ENCODE measurements around the gene PTPRD. TPM values are rescaled to one million over a fixed set of nuclear protein-coding genes. Genes with fewer than 3 reads are reported as not detected.

Gene PTPRD
- total and polyA plus RNA-seq, 9 of the 15 experiments (the other 6 are each of a cell fraction or from before 2014, with no cell fraction given): 0.11 TPM; not detected in 8

DNA sequence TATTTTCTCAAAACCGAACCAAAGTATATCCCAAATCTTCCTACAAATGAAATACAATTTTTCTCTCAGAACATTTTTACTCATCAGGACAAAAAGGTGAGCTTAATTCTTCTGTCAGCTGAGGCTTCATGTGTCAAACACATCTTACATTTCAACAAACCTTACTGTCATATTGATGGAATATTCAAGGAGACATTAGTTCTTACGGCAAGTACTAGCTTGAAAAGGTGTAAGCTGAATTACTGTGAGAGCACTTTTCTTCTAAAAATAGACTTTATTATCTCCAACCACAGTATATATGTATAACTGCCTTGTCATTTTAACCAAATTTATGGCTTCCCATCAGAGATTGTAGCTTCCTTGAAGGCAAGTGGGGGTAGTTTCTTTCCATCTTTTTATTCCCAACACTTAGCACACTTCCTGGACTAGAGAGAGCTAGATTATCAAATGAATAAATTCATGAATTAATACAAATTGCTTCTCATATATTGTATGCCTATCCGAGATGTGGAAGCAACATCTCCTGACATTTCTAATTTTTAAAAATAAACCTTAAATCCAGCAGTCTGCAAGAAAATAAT lies 1990.5 kb downstream of the PTPRD start:
- Histone ChIP-seq H3K79me2 (ENCODE audit: control insufficient read depth, insufficient read depth, low read length) (no peaks in the 10 kb centered on the region), H3K9ac (ENCODE audit: insufficient read depth in 1 of 2, low read depth in 2 of 2, low read length in 2 of 2) (no peak overlapping the region), H3K27me3 (ENCODE audit: control insufficient read depth in 2 of 2, insufficient read depth in 2 of 2, low read length in 2 of 2) (no peaks in the 10 kb centered on the region), H3K4me1 (replicated peaks in 1 of 2; ENCODE audit: control insufficient read depth in 2 of 2, insufficient read depth in 2 of 2, low read length in 2 of 2) (no peaks in the 10 kb centered on the region), H2AFZ (ENCODE audit: low read depth, low read length) (no peak overlapping the region), H3K9me3 (replicated peaks; ENCODE audit: control insufficient read depth, insufficient read depth, low read depth, low read length) (no peaks in the 10 kb centered on the region), H3K27ac (ENCODE audit: extremely low read depth, low read depth, low read length) (no peak overlapping the region), H3K4me2 (ENCODE audit: insufficient read depth, low read length) (no peak overlapping the region), H3K4me3 (no peak overlapping the region), H3K36me3 (ENCODE audit: control insufficient read depth, insufficient read depth, low read length) (no peaks in the 10 kb centered on the region), H4K20me1 (replicated peaks; ENCODE audit: control insufficient read depth, insufficient read depth, low read length) (no peaks in the 10 kb centered on the region), H3K9me1 (ENCODE audit: control insufficient read depth, insufficient read depth, low read length) (no peaks in the 10 kb centered on the region)
- POLR2A ChIA-PET: no interaction called here
- BruUV-seq (replicated peaks): no TSS peak
- no peak for TF ChIP-seq MTA2 (IDR thresholded peaks at IDR 0.05; ENCODE audit: low read depth)
- no peak for TF ChIP-seq ZNF778 (CRISPR knock-in tag; IDR thresholded peaks at IDR 0.05)
- no peak for TF ChIP-seq PCBP2 (IDR thresholded peaks at IDR 0.05; ENCODE audit: low read depth, low read length, poor library complexity, severe bottlenecking)
- no peak for TF ChIP-seq MTF1 (CRISPR knock-in tag; IDR thresholded peaks at IDR 0.05; ENCODE audit: borderline replicate concordance)
- TF ChIP-seq HNRNPL (IDR thresholded peaks at IDR 0.05; ENCODE audit: low read depth, low read length): no peak
- TF ChIP-seq STAT5B (CRISPR knock-in tag; IDR thresholded peaks at IDR 0.05): no peak
- 0% methylated on average over 3 of the region's 3 CpGs for WGBS (ENCODE audit: insufficient coverage, low coverage, missing lambda C conversion rate)
- no peak for DNase-seq (ENCODE audit: extremely low read depth in 1 of 4, low spot score in 3 of 4)
- CTCF ChIA-PET (ENCODE audit: low intra/inter-chr PET ratio): no interaction called here
- ATAC-seq: no peak
- FAIRE-seq: no peak
- intact Hi-C loops (cut with micrococcal nuclease) (no loop called here), in situ Hi-C loops (cut with MboI) (no loop called here)

GRCh38 chr9:8621416-8621815 lies 1991.4 kb downstream of the PTPRD start:
- WGBS (ENCODE audit: insufficient coverage, low coverage, missing lambda C conversion rate): 0% methylated on average over 2 of the region's 2 CpGs
- no peak overlapping the region for H3K9ac ChIP-seq (ENCODE audit: insufficient read depth in 1 of 2, low read depth in 2 of 2, low read length in 2 of 2)
- ATAC-seq (no peak), FAIRE-seq (no peak), DNase-seq (ENCODE audit: extremely low read depth in 1 of 4, low spot score in 3 of 4) (no peak)
- H3K27me3 ChIP-seq (ENCODE audit: control insufficient read depth in 2 of 2, insufficient read depth in 2 of 2, low read length in 2 of 2): no peaks in the 10 kb centered on the region
- no peaks in the 10 kb centered on the region for H3K9me1 ChIP-seq (ENCODE audit: control insufficient read depth, insufficient read depth, low read length)
- ChIA-PET CTCF (ENCODE audit: low intra/inter-chr PET ratio) (no interaction called here), POLR2A (no interaction called here)
- no peaks in the 10 kb centered on the region for H4K20me1 ChIP-seq (replicated peaks; ENCODE audit: control insufficient read depth, insufficient read depth, low read length)
- intact Hi-C loops (cut with micrococcal nuclease) (no loop called here), in situ Hi-C loops (cut with MboI) (no loop called here)
- no TSS peak for BruUV-seq (replicated peaks)
- H3K27ac ChIP-seq (ENCODE audit: extremely low read depth, low read depth, low read length): no peak overlapping the region
- H3K79me2 ChIP-seq (ENCODE audit: control insufficient read depth, insufficient read depth, low read length): no peaks in the 10 kb centered on the region
- H3K9me3 ChIP-seq (replicated peaks; ENCODE audit: control insufficient read depth, insufficient read depth, low read depth, low read length): no peaks in the 10 kb centered on the region
- H3K4me3 ChIP-seq: no peak overlapping the region
- no peak overlapping the region for H3K4me2 ChIP-seq (ENCODE audit: insufficient read depth, low read length)
- H3K4me1 ChIP-seq (replicated peaks in 1 of 2; ENCODE audit: control insufficient read depth in 2 of 2, insufficient read depth in 2 of 2, low read length in 2 of 2): no peaks in the 10 kb centered on the region
- H3K36me3 ChIP-seq (ENCODE audit: control insufficient read depth, insufficient read depth, low read length): no peaks in the 10 kb centered on the region
- H2AFZ ChIP-seq (ENCODE audit: low read depth, low read length): no peak overlapping the region
- TF ChIP-seq DEAF1 (CRISPR knock-in tag; IDR thresholded peaks at IDR 0.05) (no peak), CBFA2T2 (conservative IDR thresholded peaks at IDR 0.05) (no peak), SLC30A9 (CRISPR knock-in tag; IDR thresholded peaks at IDR 0.05) (no peak), EP300 (IDR thresholded peaks at IDR 0.05; ENCODE audit: low read length) (no peak), NONO (IDR thresholded peaks at IDR 0.05; ENCODE audit: low read depth in 2 of 2, low read length in 1 of 2) (no peak), ZNF354B (CRISPR knock-in tag; IDR thresholded peaks at IDR 0.05) (no peak), RFX1 (IDR thresholded peaks at IDR 0.05) (no peak), TCF7L2 (IDR thresholded peaks at IDR 0.05; ENCODE audit: low read depth, low read length) (no peak), KLF16 (IDR thresholded peaks at IDR 0.05) (no peak), PTTG1 (tag; IDR thresholded peaks at IDR 0.05; ENCODE audit: low read depth) (no peak)
